GM21529 (cell line): ENCODE data around the gene GDNF.
A peak's percentile ranks its signal among the peaks of the same experiment; 100 is the strongest.

Experiments used
- ATAC-seq: cut with Tn5 transposase; IDR thresholded peaks from one replicate; pipeline ENCODE4 v1.9.1; 2021; ENCODE audit not compliant: unreplicated experiment

The GDNF gene

DNA sequence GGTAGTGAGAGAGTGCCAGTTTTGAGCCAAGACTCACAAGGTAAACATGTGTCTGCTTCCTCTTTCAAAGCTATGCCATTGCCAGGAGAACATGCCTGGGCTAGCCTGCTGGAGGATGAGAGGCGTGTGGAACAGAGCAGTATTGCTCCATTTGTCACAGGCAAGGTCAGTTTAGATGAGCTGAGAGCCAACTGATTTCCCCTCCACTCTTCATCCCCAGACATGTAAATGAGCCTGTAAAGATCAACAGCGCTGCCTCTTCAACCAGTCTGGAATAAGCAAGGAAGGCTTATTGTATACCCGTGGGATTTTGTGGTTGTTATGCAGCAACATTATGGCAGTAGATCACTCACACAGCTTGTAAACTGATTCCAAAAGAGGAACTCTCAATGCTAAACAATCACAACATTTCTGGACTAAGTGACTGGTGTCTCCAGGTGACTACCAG is 8.2 kb upstream of the GDNF start:
- ATAC-seq: peak; percentile 63

DNA sequence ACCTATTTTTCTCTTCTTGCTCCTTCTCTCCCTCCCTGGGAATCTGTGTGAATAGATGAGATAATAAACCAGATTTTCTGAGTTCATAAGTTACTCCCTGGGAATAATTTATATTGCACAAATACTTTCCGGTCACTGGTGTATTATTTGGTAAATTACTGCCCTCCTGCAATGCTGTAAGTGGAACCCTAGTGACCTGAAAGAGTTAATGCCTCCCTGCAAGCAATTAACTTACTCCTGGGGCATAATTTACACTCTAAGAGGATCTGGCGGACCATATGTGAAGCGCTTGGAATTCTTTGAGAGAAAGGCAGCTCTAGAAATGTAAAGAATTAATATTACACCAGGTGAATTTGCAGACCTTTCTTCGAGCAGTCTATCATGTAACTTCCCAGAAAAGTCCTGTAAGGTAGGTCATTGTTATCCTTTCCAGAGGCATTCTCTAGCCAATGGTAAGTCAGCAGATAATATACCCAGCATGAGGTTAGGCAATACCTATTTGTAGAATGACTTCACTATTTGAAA is 7.0 kb upstream of the GDNF start:
- no peak for ATAC-seq

DNA sequence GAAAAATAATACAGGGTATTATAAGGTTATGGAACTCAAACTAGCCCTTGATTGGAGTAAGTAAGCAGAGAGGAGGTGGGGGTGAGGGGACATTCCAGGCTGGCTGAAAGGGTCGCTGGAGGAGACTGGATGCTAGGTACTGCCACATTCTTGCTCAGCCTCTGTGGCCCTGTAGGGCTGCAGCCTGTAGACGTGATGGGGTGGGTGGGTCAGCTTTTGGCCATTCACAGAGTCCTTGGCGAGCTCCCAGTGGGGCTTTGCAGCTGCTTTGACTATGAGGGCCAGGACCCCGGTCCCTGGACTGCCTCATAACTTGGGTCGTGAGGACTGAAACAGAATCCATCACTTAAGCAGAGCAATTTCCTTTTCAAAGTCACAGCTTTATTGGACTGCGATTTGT is 4.2 kb upstream of the GDNF start:
- ATAC-seq: no peak

DNA sequence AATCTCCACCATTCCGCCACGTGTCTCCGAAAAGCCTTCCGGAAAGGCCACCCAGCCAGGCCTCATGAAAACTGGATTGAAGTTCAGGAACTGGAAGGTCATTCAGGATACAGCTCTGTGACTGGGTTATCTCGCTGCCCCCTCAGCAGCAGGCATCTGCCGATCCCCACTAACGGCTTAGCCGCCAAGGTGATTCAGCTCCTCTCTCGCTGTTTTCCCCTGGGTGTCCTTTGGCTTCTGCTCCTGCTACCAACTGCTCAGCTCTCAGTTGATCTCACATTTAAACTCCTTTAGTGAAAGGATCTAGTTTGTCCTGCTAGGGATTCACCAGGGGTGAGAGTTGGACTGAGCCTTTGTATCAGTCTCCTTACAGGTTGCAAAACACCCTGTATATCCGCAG is 2.2 kb upstream of the GDNF start:
- no peak for ATAC-seq

DNA sequence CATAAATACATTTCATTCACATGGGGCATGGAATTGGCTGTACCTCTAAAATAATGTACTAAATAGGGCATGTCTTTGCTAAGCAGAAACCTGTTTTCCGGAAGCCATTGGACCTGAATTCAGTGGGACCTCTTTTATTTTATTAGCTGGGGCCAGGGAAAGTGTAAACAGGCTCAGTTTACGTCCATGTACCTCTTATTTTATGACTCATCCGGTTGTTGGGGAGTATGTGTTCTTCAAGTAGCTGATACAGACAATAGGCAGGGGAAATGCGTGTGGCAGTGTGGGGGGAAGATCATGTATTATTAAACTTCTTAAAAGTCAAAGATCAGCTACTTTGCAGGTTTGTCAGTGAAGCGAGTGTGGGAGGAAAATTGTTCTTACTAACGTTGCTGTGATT is 1.4 kb upstream of the GDNF start:
- ATAC-seq: no peak

DNA sequence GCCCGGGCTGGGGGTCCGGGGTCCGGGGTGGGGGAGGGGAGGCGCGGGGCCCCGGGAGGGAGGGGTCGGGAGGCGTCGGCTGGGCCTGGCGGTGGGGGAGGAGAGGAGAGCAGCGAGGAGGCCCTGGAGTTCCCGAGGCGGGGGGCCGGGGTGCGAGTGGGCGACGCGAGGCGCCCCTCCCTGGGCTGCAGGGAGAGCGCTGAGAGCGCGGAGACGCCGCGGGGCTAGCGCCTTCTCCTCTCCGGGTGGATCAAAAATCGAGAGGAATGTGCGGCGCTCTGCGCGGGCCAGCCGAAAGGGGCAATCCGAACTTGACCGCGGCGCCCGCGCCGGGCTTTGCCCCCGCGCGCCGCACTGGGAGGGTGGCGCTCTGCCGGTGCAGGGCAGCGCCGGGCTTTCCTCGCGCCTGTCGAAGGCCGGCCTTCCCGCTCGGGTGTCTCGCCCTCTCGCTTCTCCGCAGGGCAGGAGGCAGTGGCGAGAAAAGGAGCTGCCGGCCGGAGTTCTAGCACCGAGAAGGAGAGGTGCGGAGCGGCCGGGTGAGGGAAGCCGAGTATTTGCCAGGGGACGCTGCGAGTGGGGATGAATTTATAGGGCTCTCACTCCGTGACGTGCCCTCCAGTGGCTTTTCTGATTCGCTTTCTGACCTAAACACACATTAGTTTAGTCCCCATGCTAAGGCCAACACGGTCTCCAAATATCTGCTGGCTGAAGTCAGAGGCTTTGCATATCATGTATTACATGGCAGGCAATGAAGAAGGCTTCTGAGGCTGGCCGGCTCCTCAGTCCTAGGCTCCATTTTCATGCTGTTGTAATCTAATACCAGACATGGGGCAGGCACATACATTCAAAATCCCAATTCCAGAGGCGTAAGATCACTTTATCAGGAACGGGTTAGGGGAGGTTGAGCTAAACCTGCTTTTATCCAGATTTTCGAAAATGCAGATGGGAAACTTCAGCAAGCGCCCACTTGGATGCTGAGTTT is 503 bp upstream of the GDNF start:
- no peak for ATAC-seq

DNA sequence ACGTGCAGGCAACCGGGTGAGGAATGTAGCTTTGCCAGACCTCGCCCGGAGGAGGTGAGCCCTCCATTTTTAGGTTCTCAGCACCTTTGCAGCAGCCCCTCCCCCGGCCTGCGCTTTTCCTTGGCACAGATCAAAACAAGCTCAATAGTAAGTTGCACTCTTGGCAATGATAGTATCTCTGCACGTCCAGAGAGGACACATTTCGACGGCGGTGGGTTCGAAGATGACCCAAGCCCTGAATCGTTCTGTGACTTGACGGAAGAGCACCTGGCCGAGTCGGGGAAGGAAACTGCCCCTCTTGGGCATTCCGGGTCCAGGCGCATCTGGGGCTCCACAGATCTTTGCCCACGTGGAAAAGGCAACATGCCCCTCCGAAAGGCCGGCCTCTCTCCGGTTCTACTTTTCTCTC is 904 bp downstream of the GDNF start:
- no peak for ATAC-seq

GRCh38 chr5:37838152-37838932 is 1.5 kb downstream of the GDNF start:
- ATAC-seq: no peak

DNA sequence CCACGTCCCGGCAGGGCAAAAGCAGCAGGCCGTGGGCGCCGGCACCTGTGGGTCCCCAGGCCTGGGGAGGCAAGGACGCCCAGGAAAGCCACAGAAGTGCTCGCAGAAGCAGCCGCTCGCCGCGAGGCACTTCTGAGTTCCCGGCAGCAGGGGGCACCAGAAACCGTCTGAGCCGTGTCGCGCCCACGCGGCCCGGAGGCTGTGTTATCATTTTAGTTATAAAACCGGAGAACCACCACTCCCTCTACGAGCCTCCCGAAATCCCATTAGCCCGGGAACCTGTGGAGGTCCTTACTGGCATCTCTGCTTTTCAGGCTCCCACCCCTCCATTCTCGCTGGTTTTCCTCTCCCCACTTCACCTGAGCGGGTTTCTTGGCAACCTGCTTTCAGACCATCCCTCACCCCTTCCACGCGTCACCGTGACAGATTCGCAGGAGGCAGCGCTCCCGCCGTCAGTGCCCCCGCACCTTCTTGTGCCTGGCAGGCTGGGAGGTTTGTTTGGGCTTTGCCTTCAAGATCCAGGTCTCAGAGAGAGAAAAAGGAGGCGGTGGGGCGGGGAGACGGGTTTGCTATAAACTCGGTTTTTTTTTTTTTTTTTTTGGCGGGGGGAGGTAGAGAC is 2.3 kb downstream of the GDNF start:
- ATAC-seq: peak; percentile 73

- peak; percentile 12 for ATAC-seq
Measured at GRCh38 chr5:37836592-37837413, 3.0 kb downstream of the GDNF start.

- no peak for ATAC-seq
Measured at GRCh38 chr5:37836235-37836591, 3.6 kb downstream of the GDNF start.

DNA sequence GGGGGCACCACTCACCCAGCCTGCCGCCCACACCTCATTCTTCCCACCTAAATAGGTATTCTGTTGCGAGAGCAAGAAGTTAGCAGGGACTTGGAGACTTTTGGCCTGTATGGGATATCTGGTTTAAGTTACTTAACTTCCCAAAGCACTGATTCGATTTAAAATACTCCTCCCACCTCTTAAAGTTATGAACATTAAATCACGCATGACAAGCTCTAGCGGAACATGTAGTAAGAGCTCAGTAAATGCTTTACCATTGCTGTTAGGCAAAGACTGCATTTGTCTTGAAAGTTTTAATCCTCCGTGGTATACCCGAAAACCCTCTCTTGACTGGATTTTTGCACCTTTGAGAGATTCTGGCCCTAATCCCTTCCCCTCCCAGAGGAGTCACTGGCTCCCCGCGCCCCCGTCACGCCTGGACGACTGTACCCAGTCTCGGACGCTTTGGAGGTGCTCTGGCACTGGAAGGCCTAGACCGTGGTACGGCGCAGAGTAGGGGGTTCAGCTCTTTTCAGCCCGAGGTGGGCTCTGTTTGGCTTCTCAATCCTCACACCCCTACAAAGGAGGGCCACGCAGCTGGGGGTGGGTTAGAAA is 4.4 kb downstream of the GDNF start:
- no peak for ATAC-seq

- ATAC-seq: no peak
Measured at GRCh38 chr5:37834542-37835379, 5.1 kb downstream of the GDNF start.

DNA sequence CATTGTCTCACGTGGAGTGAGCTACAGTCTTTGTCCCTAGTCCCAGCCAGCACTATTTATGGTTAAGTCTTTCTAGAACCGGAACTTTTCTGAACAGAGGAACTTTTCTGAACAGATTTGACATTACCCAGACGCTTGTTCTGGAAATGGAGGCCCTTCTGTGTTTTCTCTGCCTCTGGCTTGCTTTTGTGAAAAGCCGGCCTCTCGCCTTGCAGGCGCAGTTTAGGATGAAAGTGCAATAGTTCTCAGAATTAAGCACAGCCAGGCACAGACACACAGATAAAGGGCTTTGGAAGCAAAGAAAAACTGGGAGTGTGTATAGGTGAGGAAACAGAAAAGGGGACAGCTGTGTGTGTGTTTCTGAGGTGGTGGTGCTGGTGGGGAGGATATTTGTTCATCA is 5.9 kb downstream of the GDNF start:
- no peak for ATAC-seq

DNA sequence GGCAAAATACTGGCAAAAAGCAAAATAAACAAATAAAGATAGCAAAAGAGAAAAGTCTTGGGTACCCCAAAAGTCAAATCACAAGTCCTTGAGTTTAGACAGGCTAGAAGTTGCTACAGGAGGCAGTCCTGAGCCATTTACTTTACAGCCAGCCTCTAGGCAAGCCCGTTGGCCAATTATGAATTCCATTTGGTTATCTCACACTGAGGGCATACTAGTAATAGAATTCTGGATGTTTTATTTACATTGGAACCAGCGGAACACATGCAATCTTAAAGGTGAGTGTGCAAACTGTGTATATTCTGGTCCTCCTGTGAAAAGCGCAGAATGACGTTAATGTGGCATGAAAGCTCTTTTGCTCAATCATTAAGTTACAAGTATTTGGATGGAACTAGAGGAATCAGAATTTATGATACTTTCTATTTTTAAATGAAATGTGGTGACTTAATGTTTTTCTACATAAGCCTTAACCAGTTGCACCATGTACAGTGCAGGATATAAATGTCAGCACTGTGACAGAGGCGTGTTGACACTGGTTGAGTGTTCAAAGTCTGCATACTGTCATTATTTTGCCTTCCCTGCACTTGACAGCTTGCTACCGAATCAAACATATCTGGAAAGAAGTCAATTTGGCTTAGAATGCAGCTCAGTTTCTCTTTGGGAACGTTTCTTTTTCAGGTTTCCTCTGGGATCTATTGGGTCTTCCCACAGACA is 7.9 kb downstream of the GDNF start:
- ATAC-seq: no peak

DNA sequence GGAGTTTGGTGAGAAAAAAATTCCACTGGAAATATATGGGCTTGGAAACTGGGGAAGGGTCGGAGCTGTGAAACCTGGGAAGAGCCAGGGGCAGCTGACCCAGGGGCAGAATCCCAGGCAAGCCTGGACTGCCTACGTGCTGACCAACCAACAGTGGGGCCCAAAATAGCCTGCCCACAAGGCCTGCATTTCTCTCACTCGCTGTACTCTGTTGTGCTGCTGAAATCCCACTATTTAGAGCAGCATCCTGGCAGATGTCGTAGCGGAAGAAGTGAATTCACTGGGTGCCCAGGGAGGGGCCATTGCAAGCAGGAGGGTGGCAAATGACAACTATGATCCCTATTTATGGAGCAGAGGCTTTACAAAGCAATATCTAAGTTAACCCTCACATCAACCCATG is 9.5 kb downstream of the GDNF start:
- ATAC-seq: no peak

DNA sequence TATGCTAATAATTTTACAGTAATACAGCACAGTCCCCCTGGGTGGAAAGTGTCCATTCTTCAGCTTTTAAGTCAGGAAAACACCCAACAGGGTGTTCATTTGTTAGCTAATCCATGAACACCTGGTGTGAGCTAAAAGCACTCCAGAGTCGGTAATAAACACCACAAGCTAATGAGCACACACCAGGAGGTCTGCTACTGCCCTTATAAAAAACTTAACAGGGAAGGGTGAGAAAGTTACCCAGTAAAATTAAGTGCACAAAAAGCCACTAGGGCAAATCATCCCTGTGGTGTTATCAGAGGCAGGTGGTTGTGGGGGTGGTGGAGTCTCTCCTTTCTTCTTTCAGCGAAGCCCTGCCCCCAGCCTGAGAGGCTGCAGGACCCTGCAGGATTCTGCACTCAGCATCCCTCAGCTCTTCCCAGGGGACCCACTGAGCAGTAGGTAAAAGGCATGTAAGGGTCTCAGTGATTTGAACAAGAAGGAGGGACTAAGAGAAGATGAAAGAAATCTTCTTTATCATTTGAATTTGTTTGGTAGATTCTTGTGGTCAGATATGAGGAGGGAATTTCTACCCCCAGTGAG is 14.4 kb downstream of the GDNF start:
- no peak for ATAC-seq

GRCh38 chr5:37823433-37824152 is 16.2 kb downstream of the GDNF start:
- no peak for ATAC-seq
